Trophoblast cell (in vitro differentiated cells and primary cell): Measurements from ENCODE around the gene IPO9.

Experiments
- DNase-seq, 2 donors: peaks; one replicate each; pipeline ENCODE4 v3.0.0-alpha.2; 2016
- H2AFZ ChIP-seq: 2 replicates; pipeline ENCODE4 v1.6.1; 2013; ENCODE audit warnings: low read length, moderate library complexity, mild to moderate bottlenecking; ENCODE audit not compliant: insufficient read depth, poor library complexity
- H2AK5ac ChIP-seq: 2 replicates; pipeline ENCODE4 v1.6.1; 2013; ENCODE audit warnings: mild to moderate bottlenecking, low read length
- H2BK120ac ChIP-seq: 2 replicates; pipeline ENCODE4 v1.6.1; 2013; ENCODE audit warnings: low read length, mild to moderate bottlenecking, moderate library complexity; ENCODE audit not compliant: insufficient read depth, poor library complexity
- H2BK12ac ChIP-seq: 2 replicates; pipeline ENCODE4 v1.6.1; 2013; ENCODE audit warnings: mild to moderate bottlenecking, low read length, moderate library complexity
- H2BK5ac ChIP-seq: 2 replicates; pipeline ENCODE4 v1.6.1; 2013; ENCODE audit warnings: low read length, low read depth, moderate library complexity, mild to moderate bottlenecking; ENCODE audit not compliant: poor library complexity
- H3K14ac ChIP-seq: 2 replicates; pipeline ENCODE4 v1.6.1; 2013; ENCODE audit warnings: mild to moderate bottlenecking, low read length
- H3K18ac ChIP-seq: 2 replicates; pipeline ENCODE4 v1.6.1; 2013; ENCODE audit warnings: mild to moderate bottlenecking, low read length
- H3K23ac ChIP-seq: 2 replicates; pipeline ENCODE4 v1.6.1; 2013; ENCODE audit warnings: low read length
- H3K27ac ChIP-seq: 2 replicates; pipeline ENCODE4 v1.5.1; 2013; ENCODE audit warnings: low read depth, mild to moderate bottlenecking, inconsistent platforms, low read length, moderate library complexity
- H3K27me3 ChIP-seq: 2 replicates; pipeline ENCODE4 v1.6.1; 2013; ENCODE audit warnings: inconsistent platforms, mild to moderate bottlenecking, low read length, moderate library complexity; ENCODE audit not compliant: insufficient read depth
- H3K36me3 ChIP-seq, 2 experiments: 1 replicate in 1 of 2; 2 replicates in 1 of 2; pipeline ENCODE4 v1.6.1; 2013; ENCODE audit warnings: low read length in 2 of 2, mild to moderate bottlenecking in 2 of 2, moderate library complexity in 1 of 2; ENCODE audit not compliant: insufficient read depth in 2 of 2, control insufficient read depth in 1 of 2
- H3K4ac ChIP-seq: 2 replicates; pipeline ENCODE4 v1.6.1; 2013; ENCODE audit warnings: low read depth, mild to moderate bottlenecking, low read length, moderate library complexity
- H3K4me1 ChIP-seq, 2 experiments: 1 replicate in 1 of 2; 2 replicates in 1 of 2; pipeline ENCODE4 v1.6.1; 2013; ENCODE audit warnings: low read length in 2 of 2, mild to moderate bottlenecking in 2 of 2, moderate library complexity in 1 of 2; ENCODE audit not compliant: insufficient read depth in 2 of 2, control insufficient read depth in 1 of 2
- H3K4me2 ChIP-seq: 2 replicates; pipeline ENCODE4 v1.6.1; 2013; ENCODE audit warnings: inconsistent platforms, mild to moderate bottlenecking, low read length, moderate library complexity
- H3K4me3 ChIP-seq: 2 replicates; pipeline ENCODE4 v1.5.1; 2013; ENCODE audit warnings: mild to moderate bottlenecking, low read depth, low read length, inconsistent platforms
- H3K79me1 ChIP-seq: one replicate; pipeline ENCODE4 v1.6.1; 2013; ENCODE audit warnings: low read length
- H3K79me2 ChIP-seq: 2 replicates; pipeline ENCODE4 v1.6.1; 2013; ENCODE audit warnings: low read length, mild to moderate bottlenecking; ENCODE audit not compliant: control insufficient read depth, insufficient read depth, poor library complexity
- H3K9ac ChIP-seq: 2 replicates; pipeline ENCODE4 v1.6.1; 2013; ENCODE audit warnings: mild to moderate bottlenecking, low read length
- H3K9me3 ChIP-seq: 2 replicates; pipeline ENCODE4 v1.6.1; 2013; ENCODE audit warnings: low read depth, mild to moderate bottlenecking, control low read depth, inconsistent platforms, low read length; ENCODE audit not compliant: insufficient read depth
- H4K12ac ChIP-seq: 2 replicates; pipeline ENCODE4 v1.6.1; 2013; ENCODE audit warnings: low read depth, mild to moderate bottlenecking, low read length, moderate library complexity
- H4K8ac ChIP-seq: 2 replicates; pipeline ENCODE4 v1.6.1; 2013; ENCODE audit warnings: low read depth, mild to moderate bottlenecking, low read length, moderate library complexity
- H4K91ac ChIP-seq: one replicate; pipeline ENCODE4 v1.6.1; 2013; ENCODE audit warnings: low read depth, mild to moderate bottlenecking, low read length, moderate library complexity
- WGBS: extraction: QIAGEN DNeasy Blood & Tissue Kit; methylation state at CpG from one replicate; pipeline ENCODE4 v1.1.7; 2013; ENCODE audit warnings: missing lambda C conversion rate; ENCODE audit not compliant: insufficient read length, insufficient coverage; ENCODE audit errors: extremely low coverage; 5-methylcytosine and 5-hydroxymethylcytosine counted together

The IPO9 gene

DNA sequence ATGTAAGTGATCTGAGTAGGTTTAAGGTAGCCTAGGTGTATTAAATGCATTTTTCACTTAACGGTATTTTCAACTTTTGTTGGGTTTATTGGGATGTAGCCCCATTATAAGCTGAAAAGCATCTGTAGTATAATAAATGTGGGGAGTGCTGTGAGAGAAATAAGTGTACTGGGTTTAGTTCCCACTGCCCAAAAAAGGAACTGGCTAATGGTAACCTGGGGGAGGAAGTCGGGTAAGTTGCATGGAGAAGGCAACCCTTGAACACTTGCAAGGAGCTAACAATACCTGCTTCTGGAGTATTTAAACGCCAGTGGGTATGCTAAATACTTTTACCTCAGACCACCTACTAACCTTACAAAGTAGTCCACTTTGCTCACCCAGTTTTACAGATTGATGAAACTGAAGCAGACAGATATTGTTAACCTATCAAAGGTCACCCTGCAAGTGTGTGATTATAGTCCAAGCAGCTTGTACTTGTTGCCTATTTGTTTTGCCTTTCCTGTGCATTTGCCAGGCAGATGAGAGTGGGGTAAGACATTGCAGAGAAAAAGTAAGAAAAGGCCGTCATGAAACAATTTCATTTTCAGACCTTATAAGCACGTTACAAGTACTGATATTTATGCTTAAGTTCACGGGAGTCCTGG is 52.1 kb downstream of the IPO9 start:
- H2BK12ac ChIP-seq, result no peak overlapping the region
- H4K12ac ChIP-seq, result no peak overlapping the region
- peak overlapping the region; percentile 12 for H3K27ac ChIP-seq
- peaks cover 1 to 6% of the 10 kb centered on the region in 2 experiments for H3K36me3 ChIP-seq
- no peak overlapping the region for H3K23ac ChIP-seq
- H2BK5ac ChIP-seq, result no peak overlapping the region
- peaks cover 1% of the 10 kb centered on the region for H3K79me2 ChIP-seq
- H2BK120ac ChIP-seq, result no peak overlapping the region
- peaks cover 5% of the 10 kb centered on the region for H3K79me1 ChIP-seq
- H3K4me1 ChIP-seq, result peaks cover 29 to 31% of the 10 kb centered on the region in 2 experiments
- no peak overlapping the region for H4K91ac ChIP-seq
- H3K9me3 ChIP-seq, result no peaks in the 10 kb centered on the region
- H3K9ac ChIP-seq, result no peak overlapping the region
- H3K4ac ChIP-seq, result no peak overlapping the region
- no peak overlapping the region for H3K4me2 ChIP-seq
- H4K8ac ChIP-seq, result no peak overlapping the region
- H2AFZ ChIP-seq, result no peak overlapping the region
- H3K18ac ChIP-seq, result no peak overlapping the region
- no peak overlapping the region for H3K14ac ChIP-seq
- no peak for DNase-seq
- no CpG with 5 or more reads among the region's 6 CpGs for WGBS
- no peaks in the 10 kb centered on the region for H3K27me3 ChIP-seq
- H3K4me3 ChIP-seq, result no peak overlapping the region
- no peak overlapping the region for H2AK5ac ChIP-seq

DNA sequence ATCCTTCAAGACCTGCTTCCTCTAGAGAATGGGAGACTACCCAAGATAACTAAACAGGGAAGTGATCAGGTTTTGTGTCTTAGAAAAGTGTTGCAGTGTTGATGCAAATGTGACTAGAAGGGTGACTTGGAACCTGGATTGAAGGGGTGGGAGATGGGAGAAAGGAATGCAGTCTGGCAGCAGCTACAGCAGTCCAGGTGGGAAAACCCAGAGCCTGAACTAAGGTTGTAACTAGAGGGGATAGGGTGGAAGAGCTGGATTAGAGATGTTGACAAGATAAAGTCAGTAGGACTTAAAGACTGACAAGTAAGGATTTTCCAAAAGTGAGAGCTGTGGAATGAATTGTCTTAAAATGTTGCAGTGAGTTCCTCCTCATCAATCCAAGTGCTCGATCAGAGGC is 52.7 kb downstream of the IPO9 start:
- Histone ChIP-seq H2AFZ (no peak overlapping the region), H4K8ac (no peak overlapping the region), H3K14ac (no peak overlapping the region), H2BK12ac (no peak overlapping the region), H4K91ac (no peak overlapping the region), H3K27ac (peak overlapping the region; percentile 12), H2BK5ac (no peak overlapping the region), H3K4me2 (no peak overlapping the region), H3K36me3 (peaks cover 0 to 2% of the 10 kb centered on the region in 2 experiments), H3K23ac (no peak overlapping the region), H3K4me1 (peaks cover 31 to 32% of the 10 kb centered on the region in 2 experiments), H3K79me2 (peaks cover 1% of the 10 kb centered on the region), H3K18ac (no peak overlapping the region), H2BK120ac (no peak overlapping the region), H3K79me1 (peaks cover 5% of the 10 kb centered on the region), H3K27me3 (no peaks in the 10 kb centered on the region), H4K12ac (no peak overlapping the region), H3K9me3 (no peaks in the 10 kb centered on the region), H2AK5ac (no peak overlapping the region), H3K9ac (no peak overlapping the region), H3K4ac (no peak overlapping the region), H3K4me3 (no peak overlapping the region)
- DNase-seq, result no peak
- WGBS, result no CpG with 5 or more reads among the region's 1 CpG

DNA sequence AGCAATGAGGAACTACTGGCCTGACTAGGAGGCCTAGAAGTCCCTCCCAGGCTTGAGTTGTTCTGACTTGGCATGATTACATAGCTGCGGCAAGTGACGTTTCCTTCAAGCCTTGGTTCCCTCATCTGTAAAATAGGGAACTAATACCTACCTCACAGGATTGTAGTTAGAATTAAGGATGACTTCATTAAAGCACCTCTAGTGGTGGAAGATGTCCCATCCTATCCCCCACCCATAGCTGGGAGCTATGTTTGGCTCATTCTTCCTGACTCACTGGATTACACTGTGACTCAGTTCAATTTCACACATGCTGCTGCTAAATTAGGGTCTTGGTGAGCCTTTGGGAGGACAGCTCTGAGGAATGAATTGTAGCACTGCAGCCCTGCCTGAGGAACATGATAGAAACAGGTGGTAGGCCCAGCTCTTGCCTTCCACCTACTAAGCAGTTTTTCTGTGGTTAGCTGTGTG is 53.7 kb downstream of the IPO9 start:
- Histone ChIP-seq H3K4me1 (peaks cover 32 to 33% of the 10 kb centered on the region in 2 experiments), H2BK12ac (no peak overlapping the region), H2AK5ac (no peak overlapping the region), H4K91ac (no peak overlapping the region), H2AFZ (no peak overlapping the region), H3K9ac (no peak overlapping the region), H3K23ac (no peak overlapping the region), H3K4me3 (no peak overlapping the region), H3K9me3 (no peaks in the 10 kb centered on the region), H3K79me1 (peaks cover 5% of the 10 kb centered on the region), H3K4me2 (no peak overlapping the region), H3K14ac (no peak overlapping the region), H3K79me2 (peaks cover 1% of the 10 kb centered on the region), H2BK5ac (no peak overlapping the region), H3K4ac (no peak overlapping the region), H3K27ac (no peak overlapping the region), H3K36me3 (no peaks in the 10 kb centered on the region), H2BK120ac (no peak overlapping the region), H3K27me3 (no peaks in the 10 kb centered on the region), H3K18ac (no peak overlapping the region), H4K8ac (no peak overlapping the region), H4K12ac (no peak overlapping the region)
- no CpG with 5 or more reads among the region's 2 CpGs for WGBS
- peak; percentile 33 to 43 for DNase-seq

- no peak overlapping the region for H2AFZ ChIP-seq
- no peak overlapping the region for H2BK120ac ChIP-seq
- no peak overlapping the region for H4K91ac ChIP-seq
- no peak overlapping the region for H3K4me3 ChIP-seq
- no peak for DNase-seq
- no peaks in the 10 kb centered on the region for H3K9me3 ChIP-seq
- H3K36me3 ChIP-seq, result no peaks in the 10 kb centered on the region
- no peak overlapping the region for H3K14ac ChIP-seq
- H3K23ac ChIP-seq, result no peak overlapping the region
- H3K9ac ChIP-seq, result no peak overlapping the region
- no peak overlapping the region for H3K4ac ChIP-seq
- no peaks in the 10 kb centered on the region for H3K27me3 ChIP-seq
- no peak overlapping the region for H3K27ac ChIP-seq
- H3K4me1 ChIP-seq, result peaks cover 32 to 34% of the 10 kb centered on the region in 2 experiments
- H4K12ac ChIP-seq, result no peak overlapping the region
- peaks cover 5% of the 10 kb centered on the region for H3K79me1 ChIP-seq
- H3K18ac ChIP-seq, result peak overlapping the region; percentile 83
- no peak overlapping the region for H3K4me2 ChIP-seq
- peaks cover 1% of the 10 kb centered on the region for H3K79me2 ChIP-seq
- WGBS, result no CpG with 5 or more reads among the region's 3 CpGs
- H2BK12ac ChIP-seq, result no peak overlapping the region
- peak overlapping the region; percentile 12 for H2BK5ac ChIP-seq
- H2AK5ac ChIP-seq, result no peak overlapping the region
- H4K8ac ChIP-seq, result no peak overlapping the region
These were observed 54.3 kb downstream of the IPO9 start for GRCh38 chr1:201883266-201883665.
